Islet precursor cell (in vitro differentiated cells): ENCODE measurements around the gene NAV2.

Source experiments
- DNase-seq: peaks from one replicate; pipeline ENCODE4 v3.0.0-alpha.2; 2018

The NAV2 gene

GRCh38 chr11:19813158-19813879, 100.7 kb downstream of the NAV2 start:
- no peak for DNase-seq

- DNase-seq = no peak
Observed at GRCh38 chr11:19814421-19814820, 101.8 kb downstream of the NAV2 start.

DNA sequence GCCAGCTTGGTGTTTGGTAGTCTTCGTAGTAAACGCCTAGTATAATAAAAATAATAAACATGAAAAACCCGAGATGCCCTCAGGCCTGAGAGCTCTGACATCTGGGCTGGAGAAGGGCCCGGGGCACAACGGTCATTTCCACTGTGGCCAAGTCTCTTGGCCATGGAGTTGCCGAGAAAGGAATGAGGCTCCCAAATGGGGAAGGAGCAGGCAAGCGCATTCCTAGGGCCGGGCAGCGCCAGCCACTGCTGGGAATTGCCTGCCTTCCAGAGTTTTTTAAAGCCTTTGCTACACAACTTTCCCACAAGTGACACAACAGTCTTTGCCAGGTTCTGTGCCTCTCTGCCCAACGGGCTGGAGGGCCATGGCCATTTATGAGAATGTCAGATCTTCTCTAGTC, 103.4 kb downstream of the NAV2 start:
- no peak for DNase-seq

GRCh38 chr11:19816817-19817216, 104.2 kb downstream of the NAV2 start:
- no peak for DNase-seq

- DNase-seq = no peak
Observed at GRCh38 chr11:19817265-19817851, 104.7 kb downstream of the NAV2 start.

GRCh38 chr11:19817870-19818269, 105.2 kb downstream of the NAV2 start:
- DNase-seq = no peak

- DNase-seq = peak; percentile 10
Observed at GRCh38 chr11:19818619-19819018, 106.0 kb downstream of the NAV2 start.

DNA sequence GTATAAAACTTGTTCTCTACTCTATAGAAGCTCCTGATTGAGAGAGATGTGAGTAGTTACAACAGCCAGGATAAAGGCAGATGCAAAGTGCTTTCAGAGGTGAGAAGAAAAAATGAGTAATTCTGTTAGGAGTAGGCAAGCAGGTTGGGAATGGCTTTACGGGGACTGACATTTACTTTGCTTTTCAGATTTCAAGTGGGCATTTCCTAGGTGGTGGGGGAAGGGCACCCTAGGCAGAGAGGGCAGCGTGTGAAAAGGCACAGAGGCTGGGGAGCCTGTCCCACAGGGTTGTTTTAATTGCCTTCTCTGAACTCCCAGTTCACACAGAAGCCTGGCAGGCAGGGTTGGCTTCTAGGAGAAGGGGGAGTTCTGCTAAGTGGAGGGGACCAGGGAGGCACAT, 106.5 kb downstream of the NAV2 start:
- peak; percentile 48 for DNase-seq

- DNase-seq = peak; percentile 69
Observed at GRCh38 chr11:19820100-19820499, 107.5 kb downstream of the NAV2 start.

GRCh38 chr11:19821412-19821875, 108.8 kb downstream of the NAV2 start:
- DNase-seq = peak; percentile 47

- no peak for DNase-seq
Observed at GRCh38 chr11:19821993-19822392, 109.4 kb downstream of the NAV2 start.

DNA sequence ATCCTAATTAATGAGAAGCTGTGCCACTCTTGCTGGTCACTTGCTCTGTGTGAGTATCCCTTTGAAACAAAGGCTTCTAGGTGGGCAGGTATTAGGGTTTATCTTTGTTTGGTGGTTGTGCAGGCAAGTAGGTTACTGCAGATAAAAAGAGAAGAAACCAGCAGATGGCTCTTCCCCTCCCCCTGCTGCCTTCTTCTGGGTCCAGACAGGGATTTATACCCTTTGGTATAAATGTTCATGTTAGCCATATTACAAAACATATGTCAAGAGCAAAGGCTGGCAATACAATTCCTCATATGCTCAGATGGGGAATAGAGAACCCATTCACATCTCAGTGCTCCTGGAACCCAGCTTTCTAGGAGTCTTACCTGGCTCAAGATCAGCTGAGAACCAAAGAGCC, 109.9 kb downstream of the NAV2 start:
- DNase-seq = no peak

- DNase-seq = no peak
Observed at GRCh38 chr11:19826606-19827005, 114.0 kb downstream of the NAV2 start.

GRCh38 chr11:19827399-19828135, 114.9 kb downstream of the NAV2 start:
- peak; percentile 68 for DNase-seq

DNA sequence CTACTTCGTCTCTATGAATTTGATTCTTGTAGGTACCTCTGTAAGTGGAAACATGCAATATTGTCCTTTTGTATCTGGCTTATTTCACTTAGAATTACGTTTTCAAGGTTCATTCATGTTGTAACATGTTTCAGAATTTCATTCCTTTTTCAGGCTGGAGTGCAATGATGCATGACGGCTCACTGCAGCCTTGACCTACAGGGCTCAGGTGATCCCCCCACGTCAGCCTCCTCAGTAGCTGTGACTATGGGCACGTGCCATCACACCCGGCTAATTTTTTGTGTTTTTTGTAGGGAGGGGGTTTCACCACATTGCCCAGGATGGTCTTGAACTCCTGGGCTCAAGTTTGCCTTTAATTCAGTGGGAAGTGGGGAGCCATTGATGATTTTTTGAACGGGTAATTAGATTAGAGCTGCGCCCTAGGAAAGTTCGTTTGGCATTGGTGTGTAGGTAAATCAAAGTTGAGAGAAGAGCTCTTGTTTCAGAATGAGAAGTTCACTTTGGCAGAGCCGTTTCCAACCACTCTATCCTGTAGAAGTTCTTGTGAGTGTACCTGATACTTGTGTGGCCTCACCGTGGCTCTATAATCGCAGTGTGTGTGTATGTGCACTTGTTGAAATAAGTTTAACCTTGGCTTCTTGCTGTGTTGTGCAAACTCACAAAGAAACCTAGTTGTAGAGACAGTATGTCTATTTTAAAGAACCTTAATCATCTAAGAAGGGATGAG, 115.9 kb downstream of the NAV2 start:
- no peak for DNase-seq

GRCh38 chr11:19829109-19829837, 116.6 kb downstream of the NAV2 start:
- no peak for DNase-seq

DNA sequence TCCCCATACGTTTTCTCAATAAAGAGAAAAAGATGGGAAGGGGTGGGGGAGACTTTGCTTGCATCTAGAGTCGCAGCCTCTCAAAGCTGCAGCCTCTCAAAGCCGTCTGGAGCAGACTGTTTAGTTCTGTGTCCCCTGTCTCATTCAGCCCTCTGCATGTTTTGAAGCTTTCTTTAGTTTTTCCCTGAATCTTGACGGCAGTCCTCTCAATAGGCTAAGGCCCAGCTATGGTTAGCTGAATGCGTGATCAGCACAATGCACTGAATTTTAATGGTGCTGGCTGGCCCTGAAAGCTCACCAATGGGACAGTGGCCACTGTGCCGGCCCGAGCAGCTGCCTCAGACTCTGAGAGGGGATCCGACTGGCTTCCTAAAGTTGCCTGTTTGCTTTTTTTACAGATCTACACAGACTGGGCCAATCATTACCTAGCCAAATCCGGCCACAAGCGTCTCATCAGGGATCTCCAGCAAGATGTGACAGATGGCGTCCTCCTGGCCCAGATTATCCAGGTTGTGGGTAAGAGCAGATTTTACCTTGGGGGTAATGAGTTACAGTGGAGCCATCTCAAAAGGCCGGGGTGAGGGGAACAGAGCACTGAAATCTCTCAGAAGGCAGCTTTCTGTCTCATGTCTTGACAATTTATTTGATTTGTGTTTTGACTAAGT, 119.6 kb downstream of the NAV2 start:
- no peak for DNase-seq

- no peak for DNase-seq
Observed at GRCh38 chr11:19832901-19833300, 120.3 kb downstream of the NAV2 start.

DNA sequence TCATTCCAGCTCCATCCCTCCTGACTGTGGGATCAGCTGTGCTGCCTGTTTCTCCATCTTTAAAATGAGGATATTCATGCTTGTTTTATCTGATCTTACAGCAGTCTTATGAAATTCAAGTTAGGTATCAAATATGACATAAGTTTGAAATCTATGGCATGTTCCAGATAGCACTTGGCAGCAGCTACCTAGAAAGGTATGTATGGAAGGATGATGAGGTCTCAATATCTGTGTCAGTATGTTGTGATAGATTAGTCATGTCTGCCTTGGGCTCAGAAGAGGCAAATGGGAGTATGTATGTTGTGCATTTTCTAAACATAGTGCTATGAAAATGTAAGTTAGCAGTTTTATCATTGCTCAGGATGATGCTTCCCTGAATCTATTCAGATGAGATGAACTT, 122.1 kb downstream of the NAV2 start:
- DNase-seq = no peak

DNA sequence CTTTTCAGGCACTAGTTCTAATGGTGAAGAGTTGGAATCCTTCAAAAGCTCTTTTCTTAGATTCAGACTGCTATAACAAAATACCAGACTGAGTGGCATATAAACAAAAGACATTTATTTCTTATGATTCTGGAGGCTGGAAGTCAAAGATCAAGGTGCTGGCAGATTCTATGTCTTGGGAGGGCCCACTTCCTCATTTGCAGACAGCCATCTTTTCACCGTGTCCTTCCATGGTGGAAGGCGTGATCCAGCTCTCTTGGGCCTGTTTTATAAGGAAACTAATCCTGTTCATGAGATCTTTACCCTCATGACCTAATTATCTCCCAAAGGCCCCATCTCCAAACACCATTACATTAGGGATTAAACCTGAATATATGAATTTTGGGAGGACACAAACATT, 124.0 kb downstream of the NAV2 start:
- no peak for DNase-seq

DNA sequence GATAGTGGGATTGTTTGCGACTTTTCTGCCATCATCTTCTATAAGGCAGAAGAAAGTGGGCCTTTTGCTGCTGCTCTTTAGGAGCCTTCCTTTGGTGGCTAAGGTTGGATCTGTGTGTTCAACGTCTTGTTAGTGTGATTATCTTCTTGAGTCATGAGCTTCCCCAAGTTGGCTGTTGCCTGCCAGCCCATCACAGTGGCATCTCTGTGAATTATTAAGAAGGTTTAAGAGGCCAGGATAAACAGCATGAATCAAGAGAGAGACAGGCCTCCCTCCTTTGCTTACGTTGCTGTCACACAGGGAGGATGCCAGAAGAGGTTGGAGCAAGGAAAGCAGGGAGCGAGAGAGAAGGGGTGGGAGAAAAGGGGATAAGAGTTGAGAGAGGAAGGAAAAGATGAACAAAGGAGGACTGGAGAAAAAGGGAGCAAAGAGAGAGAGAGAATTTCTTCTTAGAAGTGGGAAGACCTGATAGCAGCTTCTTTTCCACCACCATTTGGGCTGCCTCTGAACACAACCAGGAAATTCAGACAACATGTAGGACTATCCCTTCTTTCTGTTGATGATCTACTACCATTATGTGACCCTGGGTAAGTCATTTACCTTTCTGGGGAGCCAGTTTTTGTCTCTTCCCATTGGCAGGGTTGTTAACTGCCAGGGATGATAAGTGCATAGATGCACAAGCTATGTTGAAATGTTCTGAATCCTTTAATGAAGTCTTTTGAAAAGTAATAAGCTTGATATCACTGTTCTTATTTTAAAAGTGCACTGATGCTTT, 126.5 kb downstream of the NAV2 start:
- DNase-seq = no peak
